A549 (cell line): Measurements from ENCODE around the gene USP34.

Experiments used
- CHD4 ChIP-seq: fragments of 200-600 bp; sonication (generic); IDR thresholded peaks from 2 replicates; pipeline ENCODE4 v1.6.1; 2016; ENCODE audit warnings: antibody characterized with exemption, mild to moderate bottlenecking, borderline replicate concordance
- CTCF ChIP-seq: fragments of >200 bp; sonication (Bioruptor Twin); formaldehyde crosslinking; IDR thresholded peaks from 3 replicates; pipeline ENCODE4 v1.5.1; 2016
- ELK1 ChIP-seq: fragments of 150-350 bp; IDR thresholded peaks from 2 replicates; pipeline ENCODE4 v1.6.1; 2014; ENCODE audit warnings: low read depth, mild to moderate bottlenecking, low read length
- ESRRA ChIP-seq: fragments of 150-350 bp; IDR thresholded peaks from 2 replicates; pipeline ENCODE4 v1.6.1; 2014; ENCODE audit warnings: mild to moderate bottlenecking, low read length, borderline replicate concordance
- GATA3 ChIP-seq: IDR thresholded peaks from 2 replicates; pipeline ENCODE4 v1.6.1; 2012; ENCODE audit warnings: borderline replicate concordance
- POLR2A ChIP-seq: IDR thresholded peaks from 2 replicates; pipeline ENCODE4 v1.6.1; 2012; ENCODE audit warnings: mild to moderate bottlenecking, low read length

- no peak for TF ChIP-seq GATA3
- TF ChIP-seq CTCF, result no peak
- TF ChIP-seq CHD4, result no peak
- no peak for TF ChIP-seq ESRRA
- no peak for TF ChIP-seq ELK1
- no peak for TF ChIP-seq POLR2A
Measured at GRCh38 chr2:61165946-61166345, 304.9 kb downstream of the USP34 start.
